Stimulated activated naive CD4-positive, alpha-beta T cell (primary cell): ENCODE results near the gene FUT7.
A peak's percentile ranks its signal among the peaks of the same experiment; 100 is the strongest.

ENCODE experiments used
- DNase-seq, 6 experiments: peaks; one replicate each; lab custom pipeline; 2025; lab: John Stamatoyannopoulos, UW

The FUT7 gene

DNA sequence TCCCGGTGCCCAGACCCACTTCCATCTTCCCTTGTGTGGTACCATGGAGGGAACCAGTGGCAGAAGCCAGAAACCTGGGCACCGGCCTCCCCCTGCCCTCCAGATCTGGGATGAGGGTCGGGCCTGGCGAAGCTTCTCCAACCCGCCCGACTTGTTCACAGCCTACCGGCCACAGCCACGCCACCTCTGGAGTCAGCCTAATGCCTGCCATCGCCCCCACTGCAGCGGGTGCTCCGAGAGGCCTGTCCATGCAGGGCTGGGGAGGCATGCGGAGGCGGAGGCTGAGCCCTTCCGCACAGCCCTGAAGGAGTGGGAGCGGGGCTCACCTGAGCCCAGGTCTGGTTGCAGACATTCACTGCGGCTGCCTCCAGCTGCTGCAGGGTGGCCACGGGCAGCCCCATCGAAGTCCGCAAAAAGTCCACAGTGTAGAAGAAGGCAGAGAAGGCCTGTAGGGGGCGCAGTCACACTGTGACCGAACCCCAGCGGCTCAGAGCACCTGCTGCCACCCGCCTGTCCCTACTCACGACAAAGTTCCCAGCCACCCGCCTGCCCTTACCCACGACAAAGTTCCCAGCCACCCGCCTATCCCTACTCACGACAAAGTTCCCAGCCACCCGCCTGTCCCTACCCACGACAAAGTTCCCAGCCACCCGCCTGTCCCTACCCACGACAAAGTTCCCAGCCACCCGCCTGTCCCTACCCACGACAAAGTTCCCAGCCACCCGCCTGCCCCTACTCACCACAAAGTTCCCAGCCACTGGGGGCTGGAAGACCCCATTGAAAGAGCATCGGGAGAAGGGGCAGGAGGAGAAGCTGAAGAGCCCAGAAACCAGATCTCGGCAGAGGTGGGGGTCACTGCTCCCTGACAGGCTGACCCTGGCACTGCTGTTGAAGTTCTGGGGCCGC lies 17.9 kb upstream of the FUT7 start:
- peak in 4 of 6 experiments; percentile 34 to 43 (median 36) for DNase-seq

DNA sequence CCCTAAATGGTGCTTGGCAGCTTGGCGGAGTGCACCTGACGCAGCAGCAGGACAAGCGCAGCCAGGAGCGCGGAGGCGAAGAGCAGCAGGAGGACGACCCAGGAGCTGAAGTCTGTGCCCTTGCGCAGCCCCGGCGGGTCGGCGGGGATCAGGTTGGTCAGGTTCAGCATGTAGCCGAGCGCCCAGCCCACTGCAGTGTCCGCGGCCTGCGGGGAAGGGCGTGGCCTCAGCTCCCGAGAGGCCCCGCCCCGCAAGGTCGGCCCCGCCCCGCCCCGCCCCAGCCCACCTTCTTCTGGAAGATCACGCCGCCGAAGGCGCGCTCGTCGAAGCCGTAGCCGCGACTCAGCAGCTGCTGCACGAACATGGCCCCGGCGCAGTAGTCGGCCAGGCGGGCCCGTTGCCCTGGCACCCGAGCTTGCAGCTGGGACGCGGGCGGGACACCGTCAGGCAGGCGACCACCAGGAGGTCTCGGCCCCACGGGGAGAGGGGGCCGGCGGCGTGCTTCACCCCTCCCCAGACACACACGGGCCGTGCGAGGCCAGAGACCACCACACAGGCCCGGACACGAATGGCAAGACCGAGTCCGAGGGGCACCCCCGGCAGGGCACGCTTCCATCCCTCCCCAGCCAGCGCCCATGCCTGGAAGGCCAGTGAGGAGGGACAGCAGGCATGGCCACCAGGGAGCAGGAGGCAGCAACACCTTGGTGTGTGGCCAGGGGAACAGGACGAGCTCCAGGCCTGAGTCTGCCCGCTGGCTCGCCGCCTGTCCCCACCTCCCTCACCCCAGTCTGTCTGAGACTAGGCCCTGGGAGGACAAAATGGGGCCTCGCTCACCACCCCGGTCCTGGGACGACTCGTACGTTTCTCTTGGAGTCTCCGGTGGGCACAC lies 17.0 kb upstream of the FUT7 start:
- no peak for DNase-seq

GRCh38 chr9:137046088-137046787 lies 14.3 kb upstream of the FUT7 start, which contains the start of gene NPDC1:
Gene NPDC1 (minus strand): TSS chr9:137046177. CDS start chr9:137045989, 188 bp downstream.
- peak; percentile 24 to 69 (median 62) for DNase-seq

- DNase-seq, result no peak
Observed at GRCh38 chr9:137045294-137046087, 13.6 kb upstream of the FUT7 start.

DNA sequence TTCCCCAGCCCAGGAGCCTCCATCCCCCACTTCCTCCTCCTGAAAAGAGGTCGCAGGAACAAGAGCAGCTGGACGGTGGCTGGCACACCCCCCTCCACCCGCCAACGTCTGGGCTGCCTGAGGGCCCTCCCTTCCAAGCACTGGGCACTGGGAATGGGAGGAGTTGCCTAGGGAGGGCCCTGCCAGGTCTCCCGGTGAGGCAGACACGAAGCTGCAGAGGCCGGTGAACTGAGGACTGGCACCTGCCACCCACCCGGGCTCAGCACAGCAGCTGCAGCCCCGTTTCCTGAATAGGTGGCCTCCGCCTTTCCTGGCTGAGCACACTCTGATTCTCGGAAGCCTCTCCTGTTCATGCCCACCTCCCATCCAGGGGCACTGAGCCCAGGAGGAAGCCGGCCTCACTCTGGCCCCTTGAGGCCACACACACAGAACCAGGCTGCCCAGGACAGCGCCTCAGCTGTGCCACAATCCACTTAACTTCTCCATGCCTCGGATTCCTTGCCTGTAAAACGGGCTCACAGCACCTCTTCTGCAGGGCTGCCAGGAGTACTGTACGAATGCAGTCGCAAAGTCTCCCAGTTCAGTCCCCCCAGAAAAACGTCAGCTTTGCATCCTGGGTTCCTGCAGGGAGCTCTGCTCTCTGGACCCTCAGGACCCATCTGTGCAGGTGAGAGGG lies 12.8 kb upstream of the FUT7 start:
- no peak for DNase-seq

DNA sequence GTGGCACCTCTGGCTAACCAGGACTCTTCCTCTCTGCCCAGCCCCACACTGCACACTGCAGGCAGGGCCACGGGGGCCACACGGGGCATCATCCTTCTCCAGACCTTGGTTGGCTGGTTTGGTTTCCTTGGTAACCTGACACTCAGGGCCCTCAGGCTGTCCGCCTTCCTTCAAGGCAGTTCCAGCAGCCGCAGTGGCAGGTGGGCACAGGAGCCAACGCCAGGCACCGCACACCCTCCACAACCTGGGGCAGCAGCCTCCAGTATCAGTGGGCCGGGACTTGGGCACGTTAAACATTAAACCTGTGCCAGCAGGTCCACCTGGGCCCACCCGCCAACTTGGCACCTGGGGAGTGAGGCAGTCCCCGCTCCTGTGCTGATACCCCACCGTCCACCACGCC lies 12.1 kb upstream of the FUT7 start:
- no peak for DNase-seq

GRCh38 chr9:137042751-137043727 lies 11.2 kb upstream of the FUT7 start:
- no peak for DNase-seq

GRCh38 chr9:137041124-137041523 lies 9.2 kb upstream of the FUT7 start:
- no peak for DNase-seq

DNA sequence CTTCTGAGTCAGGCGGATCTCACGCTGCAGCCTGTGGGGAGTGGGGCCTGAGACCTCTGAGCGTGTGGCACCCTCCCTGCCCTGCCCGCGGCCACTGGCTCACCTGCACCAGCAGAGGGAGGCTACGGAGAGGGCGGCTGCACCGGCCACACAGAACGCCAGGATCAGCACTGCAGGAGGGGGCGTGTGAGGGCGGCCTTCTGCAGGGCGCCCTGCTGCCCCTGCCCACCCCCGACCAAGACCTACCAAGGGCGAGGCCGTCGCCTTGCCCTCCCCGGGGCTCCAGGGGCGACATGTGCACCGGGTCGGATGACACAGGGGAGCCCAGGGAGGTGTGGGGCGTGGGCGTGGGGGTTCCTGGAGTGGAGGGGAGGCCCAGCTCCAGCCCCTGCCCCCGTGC lies 8.7 kb upstream of the FUT7 start:
- no peak for DNase-seq

GRCh38 chr9:137039611-137040366 lies 7.9 kb upstream of the FUT7 start:
- no peak for DNase-seq

DNA sequence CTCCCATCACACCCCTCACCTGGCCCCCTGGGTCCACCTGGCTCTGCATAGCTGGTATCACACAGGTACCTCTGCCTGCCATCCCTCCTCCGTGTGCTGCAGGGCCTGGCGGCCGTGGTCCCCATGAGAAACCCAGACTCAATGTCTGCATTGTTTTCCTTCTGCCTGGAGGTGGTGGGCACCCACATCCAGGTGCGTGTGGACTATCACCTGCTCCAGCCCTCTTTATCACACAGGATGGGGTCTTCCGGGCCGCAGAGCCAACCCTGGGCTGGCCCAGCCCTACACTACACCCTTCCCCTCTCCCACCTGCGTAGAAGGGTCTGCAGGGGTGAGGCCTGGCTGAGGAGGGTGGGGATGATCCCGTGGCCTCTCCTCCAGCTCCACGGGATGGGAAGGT lies 7.0 kb upstream of the FUT7 start:
- no peak for DNase-seq

GRCh38 chr9:137037483-137037882 lies 5.6 kb upstream of the FUT7 start:
- DNase-seq, result no peak

- no peak for DNase-seq
Observed at GRCh38 chr9:137037035-137037434, 5.1 kb upstream of the FUT7 start.

DNA sequence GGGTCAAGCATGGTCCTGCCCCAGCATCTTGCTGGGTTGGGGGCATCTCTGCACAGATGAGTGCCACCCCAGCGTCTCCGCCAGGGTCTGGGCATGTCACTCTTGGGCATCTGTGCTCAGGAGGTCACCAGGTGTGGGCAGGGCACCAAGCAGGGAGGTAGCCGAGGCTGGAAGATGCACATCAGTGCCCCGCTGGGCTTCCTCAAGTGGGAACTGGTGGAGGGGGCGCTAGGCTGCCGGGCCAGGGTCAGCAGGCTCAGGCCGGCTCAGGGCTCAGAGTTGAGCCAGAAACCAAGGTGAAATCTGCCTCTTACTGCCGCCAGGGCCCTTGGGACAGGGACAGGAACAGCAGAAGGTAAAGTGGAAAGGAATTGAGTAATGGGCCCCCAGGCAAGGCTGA lies 4.0 kb upstream of the FUT7 start:
- no peak for DNase-seq

DNA sequence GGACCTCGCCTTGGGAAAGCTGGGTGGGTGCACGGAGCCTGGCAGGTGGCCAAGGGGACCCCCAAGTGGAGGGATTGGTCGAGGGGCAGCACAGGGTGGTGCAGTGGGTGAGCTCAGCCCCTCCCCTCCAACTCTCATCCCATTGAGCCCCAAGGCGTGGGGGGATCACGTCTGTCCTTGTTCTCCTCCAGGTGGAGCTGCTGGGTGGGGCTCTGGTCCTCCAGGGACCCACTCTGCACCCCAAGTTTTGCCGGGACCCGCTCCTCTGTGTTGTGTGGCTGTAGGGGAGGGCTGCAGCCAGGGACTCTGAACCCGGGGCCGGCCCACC lies 3.6 kb upstream of the FUT7 start:
- no peak for DNase-seq

DNA sequence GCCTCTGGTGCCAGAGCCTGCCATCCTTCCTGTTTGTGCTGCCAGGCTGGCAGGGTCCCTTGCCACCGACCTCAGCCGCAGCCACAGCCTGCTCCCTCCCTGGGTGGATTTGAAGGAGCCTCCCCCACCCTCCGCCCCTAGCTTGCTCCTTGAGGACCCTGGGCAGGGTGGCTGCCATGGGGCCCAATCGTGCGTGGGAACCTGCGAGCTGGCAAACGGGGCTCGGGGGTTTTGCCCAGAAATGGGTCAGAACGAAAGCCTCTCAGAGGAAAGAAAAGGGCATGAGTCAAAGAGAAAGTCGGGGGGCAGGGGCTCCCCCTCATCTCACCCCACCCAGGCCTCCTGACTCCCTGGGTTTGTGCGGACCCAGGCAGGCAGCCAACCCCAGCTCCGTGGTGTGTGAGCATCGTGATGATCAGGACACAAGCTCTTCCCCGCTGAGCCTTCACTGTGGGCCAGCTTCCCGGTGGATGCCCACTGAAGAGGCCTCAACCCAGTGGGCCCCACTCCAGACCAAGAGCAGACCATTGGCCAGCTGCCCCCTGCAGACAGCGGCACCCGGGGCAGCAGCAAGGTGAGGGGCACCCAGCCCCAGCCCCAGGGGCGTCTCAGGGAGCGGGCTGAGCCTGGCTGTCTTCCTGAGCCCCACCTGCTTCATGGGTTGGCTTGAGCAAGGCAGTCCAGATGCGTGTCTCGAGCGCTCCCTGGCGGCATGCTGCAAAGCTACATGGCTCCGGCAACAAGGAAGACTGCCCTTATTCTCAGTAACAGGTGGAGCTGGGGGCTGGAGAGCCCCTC lies 3.0 kb upstream of the FUT7 start:
- DNase-seq, result peak; percentile 67 to 86 (median 78)

- DNase-seq, result peak in 1 of 6 experiments; percentile 43
Observed at GRCh38 chr9:137034039-137034708, 2.3 kb upstream of the FUT7 start.
